Uterus (tissue), 4 donors: Measurements from ENCODE around the gene ACTA1. TPM values are rescaled to one million over a fixed set of nuclear protein-coding genes. Genes with fewer than 3 reads are reported as not detected.
"Not testable (repeated sequence)": the region's sequence is repeated elsewhere in the genome, so short reads cannot be mapped to it uniquely, and the experiment has no call there.

Experiments
- DNase-seq, 2 donors: peaks; one replicate each; pipeline ENCODE4 v3.0.0-alpha.2; 2019 to 2020
- H3K27ac ChIP-seq, 2 donors: fragments of 200-600 bp; sonication (generic); 1 replicate in 1 of 2; 2 replicates in 1 of 2; pipeline ENCODE4 v1.5.1; 2016 to 2018
- H3K27me3 ChIP-seq, 2 donors: fragments of 200-600 bp; sonication (generic); one replicate each; pipeline ENCODE4 v1.5.1; 2018 to 2019; ENCODE audit warnings: control low read depth in 1 of 2
- H3K36me3 ChIP-seq, 2 donors: fragments of 200-600 bp; sonication (generic); one replicate each; pipeline ENCODE4 v1.5.1; 2019; ENCODE audit warnings: control low read depth in 1 of 2
- H3K4me1 ChIP-seq, 2 donors: fragments of 200-600 bp; sonication (generic); one replicate each; pipeline ENCODE4 v1.5.1; 2018 to 2019; ENCODE audit warnings: control low read depth in 1 of 2
- H3K4me3 ChIP-seq, 2 donors: fragments of 200-600 bp; sonication (generic); 1 replicate in 1 of 2; 2 replicates in 1 of 2; pipeline ENCODE4 v1.5.1; 2018 to 2019; ENCODE audit warnings: mild to moderate bottlenecking in 1 of 2
- H3K9me3 ChIP-seq, 2 donors: fragments of 200-600 bp; sonication (generic); one replicate each; pipeline ENCODE4 v1.5.1; 2019; ENCODE audit warnings: control low read depth in 1 of 2
- POLR2A ChIP-seq, 2 donors: fragments of 450-650 bp; IDR thresholded peaks; one replicate each; pipeline ENCODE4 v1.6.1; 2016; ENCODE audit warnings: antibody characterized with exemption in 2 of 2, mild to moderate bottlenecking in 1 of 2, moderate library complexity in 1 of 2
- intact Hi-C: fragments of 100-400 bp; cut with DNase I; formaldehyde crosslinking; loops from one replicate; pipeline ENCODE4 v1.15.1; 2023; ENCODE audit warnings: low total_unique reads
- total RNA-seq, 4 donors: library from RNA; depleted of rRNA in 3 of 4; stranded (reverse); fragments of >200 nt in 3 of 4; gene quantifications; one replicate each; pipeline versions ENCODE4 v1.1.0 to v1.2.4, GENCODE V29; 2014 to 2023
- TF ChIP-seq, protein P1 (sequence below), 4 experiments: fragments of 200-600 bp in 2 of 4; fragments of 450-650 bp in 2 of 4; sonication (generic) in 2 of 4; IDR thresholded peaks; one replicate each; pipeline ENCODE4 v1.5.1; 2016 to 2019; ENCODE audit warnings: antibody characterized with exemption in 4 of 4, mild to moderate bottlenecking in 2 of 4, moderate library complexity in 1 of 4
- donor health status: DM: yes; HTN: yes; CAD: no.

ACTA1 gene
- total RNA-seq, 4 donors from 2014 or later: 4.2 TPM; not detected in 3

DNA sequence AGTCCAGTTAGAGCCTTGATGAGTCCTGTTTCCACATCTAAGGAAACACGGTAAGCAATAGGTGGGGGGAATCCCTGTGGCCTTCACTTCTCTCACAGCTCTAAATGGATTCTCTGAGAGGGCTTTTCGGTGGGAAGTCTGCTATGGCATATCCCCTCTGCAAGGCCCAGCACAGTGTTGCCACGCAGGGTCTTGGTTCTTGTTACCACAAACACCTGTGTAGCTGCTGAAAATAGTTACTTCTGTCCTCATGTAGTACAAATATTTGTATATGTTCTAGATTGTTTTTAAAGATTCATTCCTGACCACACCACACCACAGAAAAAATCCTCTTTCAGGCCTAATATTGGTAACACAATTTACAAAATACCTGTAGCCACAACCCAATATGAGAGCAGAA is 5.6 kb downstream of the ACTA1 start:
- H3K9me3 ChIP-seq: peaks cover 0 to 6% of the 10 kb centered on the region in 2 donors
- no peak for DNase-seq
- H3K27me3 ChIP-seq: peaks cover 30 to 44% of the 10 kb centered on the region in 2 donors
- H3K4me1 ChIP-seq: peaks cover 0 to 6% of the 10 kb centered on the region in 2 donors
- H3K36me3 ChIP-seq: no peaks in the 10 kb centered on the region
- H3K27ac ChIP-seq: no peak overlapping the region
- TF ChIP-seq, protein P1, sequence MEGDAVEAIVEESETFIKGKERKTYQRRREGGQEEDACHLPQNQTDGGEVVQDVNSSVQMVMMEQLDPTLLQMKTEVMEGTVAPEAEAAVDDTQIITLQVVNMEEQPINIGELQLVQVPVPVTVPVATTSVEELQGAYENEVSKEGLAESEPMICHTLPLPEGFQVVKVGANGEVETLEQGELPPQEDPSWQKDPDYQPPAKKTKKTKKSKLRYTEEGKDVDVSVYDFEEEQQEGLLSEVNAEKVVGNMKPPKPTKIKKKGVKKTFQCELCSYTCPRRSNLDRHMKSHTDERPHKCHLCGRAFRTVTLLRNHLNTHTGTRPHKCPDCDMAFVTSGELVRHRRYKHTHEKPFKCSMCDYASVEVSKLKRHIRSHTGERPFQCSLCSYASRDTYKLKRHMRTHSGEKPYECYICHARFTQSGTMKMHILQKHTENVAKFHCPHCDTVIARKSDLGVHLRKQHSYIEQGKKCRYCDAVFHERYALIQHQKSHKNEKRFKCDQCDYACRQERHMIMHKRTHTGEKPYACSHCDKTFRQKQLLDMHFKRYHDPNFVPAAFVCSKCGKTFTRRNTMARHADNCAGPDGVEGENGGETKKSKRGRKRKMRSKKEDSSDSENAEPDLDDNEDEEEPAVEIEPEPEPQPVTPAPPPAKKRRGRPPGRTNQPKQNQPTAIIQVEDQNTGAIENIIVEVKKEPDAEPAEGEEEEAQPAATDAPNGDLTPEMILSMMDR (IDR thresholded peaks at IDR 0.05): no peak
- TF ChIP-seq POLR2A (IDR thresholded peaks at IDR 0.05): no peak
- H3K4me3 ChIP-seq: no peak overlapping the region
- intact Hi-C loops: no loop called here

DNA sequence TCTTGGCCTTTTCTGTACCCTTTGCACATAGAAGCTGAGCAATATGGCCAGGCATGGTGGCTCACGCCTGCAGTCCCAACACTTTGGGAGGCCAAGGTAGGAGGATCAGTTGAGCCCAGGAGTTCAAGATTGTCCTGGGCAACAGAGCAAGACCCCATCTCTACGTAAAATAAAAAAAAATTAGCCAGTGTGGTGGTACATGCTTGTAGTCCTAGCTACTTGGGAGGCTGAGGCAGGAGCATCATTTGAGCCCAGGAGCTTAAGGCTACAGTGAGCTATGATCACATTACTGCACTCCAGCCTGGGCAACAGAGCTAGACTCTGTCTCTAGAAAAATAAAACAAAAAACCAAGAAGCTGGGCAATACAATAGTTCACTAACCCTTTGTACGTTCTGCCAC is 6.3 kb downstream of the ACTA1 start:
- H3K27me3 ChIP-seq: peaks cover 23 to 37% of the 10 kb centered on the region in 2 donors

DNA sequence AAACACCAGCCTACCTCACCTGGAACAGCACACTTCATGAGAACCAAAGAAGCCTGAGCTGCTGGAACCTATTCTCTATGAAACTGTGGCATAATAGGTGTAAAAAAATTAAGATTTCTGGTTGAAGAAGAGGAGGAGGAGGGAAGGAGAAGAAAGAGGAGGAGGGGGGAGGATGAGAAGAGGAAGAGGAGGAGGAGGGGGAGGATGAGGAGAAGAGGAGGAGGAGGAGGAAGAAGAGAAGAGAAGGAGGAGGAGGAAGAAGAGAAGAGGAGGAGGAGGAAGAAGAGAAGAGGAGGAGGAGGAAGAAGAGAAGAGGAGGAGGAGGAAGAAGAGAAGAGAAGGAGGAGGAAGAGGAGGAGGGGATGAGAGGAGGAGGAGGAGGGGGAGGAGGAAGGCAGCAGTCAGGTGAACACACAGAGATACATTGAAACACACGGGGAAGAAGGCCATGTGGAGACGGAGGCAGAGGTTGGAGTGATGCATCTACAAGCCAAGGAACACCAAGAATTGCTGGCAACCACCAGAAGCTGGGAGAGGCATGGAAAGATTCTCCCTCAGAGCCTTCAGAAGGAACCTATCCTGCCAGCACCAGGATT is 8.2 kb downstream of the ACTA1 start:
- H3K36me3 ChIP-seq: no peaks in the 10 kb centered on the region
- H3K4me3 ChIP-seq: no peak overlapping the region
- H3K9me3 ChIP-seq: peaks cover 0 to 6% of the 10 kb centered on the region in 2 donors
- H3K27ac ChIP-seq: no peak overlapping the region
- TF ChIP-seq, protein P1 (IDR thresholded peaks at IDR 0.05): no peak
- TF ChIP-seq POLR2A (IDR thresholded peaks at IDR 0.05): no peak
- intact Hi-C loops: no loop called here
- H3K4me1 ChIP-seq: no peaks in the 10 kb centered on the region
- no peak for DNase-seq
- peaks cover 5 to 18% of the 10 kb centered on the region in 2 donors for H3K27me3 ChIP-seq

More for the DNA sequence above, 6.3 kb downstream of the ACTA1 start:
- Histone ChIP-seq H3K9me3 (peaks cover 0 to 6% of the 10 kb centered on the region in 2 donors), H3K36me3 (no peaks in the 10 kb centered on the region), H3K27ac (no peak overlapping the region), H3K4me3 (no peak overlapping the region), H3K4me1 (peaks cover 0 to 6% of the 10 kb centered on the region in 2 donors)
- no peak for TF ChIP-seq POLR2A (IDR thresholded peaks at IDR 0.05)
- TF ChIP-seq, protein P1 (IDR thresholded peaks at IDR 0.05): no peak
- intact Hi-C loops: no loop called here
- DNase-seq: no peak

GRCh38 chr1:229420765-229421164 is 13.1 kb downstream of the ACTA1 start:
- Histone ChIP-seq H3K36me3 (no peaks in the 10 kb centered on the region), H3K4me3 (no peak overlapping the region), H3K27me3 (no peaks in the 10 kb centered on the region), H3K9me3 (peaks cover 0 to 6% of the 10 kb centered on the region in 2 donors), H3K27ac (no peak overlapping the region), H3K4me1 (no peaks in the 10 kb centered on the region)
- no peak for DNase-seq
- intact Hi-C loops: no loop called here
- TF ChIP-seq POLR2A (IDR thresholded peaks at IDR 0.05): no peak
- TF ChIP-seq, protein P1 (IDR thresholded peaks at IDR 0.05): no peak

GRCh38 chr1:229420224-229420623 is 13.7 kb downstream of the ACTA1 start:
- H3K9me3 ChIP-seq: peaks cover 0 to 6% of the 10 kb centered on the region in 2 donors
- DNase-seq: no peak
- TF ChIP-seq, protein P1 (IDR thresholded peaks at IDR 0.05): no peak
- no peak for TF ChIP-seq POLR2A (IDR thresholded peaks at IDR 0.05)
- intact Hi-C loops: no loop called here
- no peak overlapping the region for H3K4me3 ChIP-seq
- H3K36me3 ChIP-seq: no peaks in the 10 kb centered on the region
- no peaks in the 10 kb centered on the region for H3K27me3 ChIP-seq
- H3K27ac ChIP-seq: no peak overlapping the region
- no peaks in the 10 kb centered on the region for H3K4me1 ChIP-seq

- H3K9me3 ChIP-seq, H3K27me3 ChIP-seq, H3K27ac ChIP-seq, H3K4me1 ChIP-seq, intact Hi-C loops, H3K36me3 ChIP-seq, H3K4me3 ChIP-seq, DNase-seq: not testable (repeated sequence)
Measured at GRCh38 chr1:229418586-229418985, 15.3 kb downstream of the ACTA1 start.

DNA sequence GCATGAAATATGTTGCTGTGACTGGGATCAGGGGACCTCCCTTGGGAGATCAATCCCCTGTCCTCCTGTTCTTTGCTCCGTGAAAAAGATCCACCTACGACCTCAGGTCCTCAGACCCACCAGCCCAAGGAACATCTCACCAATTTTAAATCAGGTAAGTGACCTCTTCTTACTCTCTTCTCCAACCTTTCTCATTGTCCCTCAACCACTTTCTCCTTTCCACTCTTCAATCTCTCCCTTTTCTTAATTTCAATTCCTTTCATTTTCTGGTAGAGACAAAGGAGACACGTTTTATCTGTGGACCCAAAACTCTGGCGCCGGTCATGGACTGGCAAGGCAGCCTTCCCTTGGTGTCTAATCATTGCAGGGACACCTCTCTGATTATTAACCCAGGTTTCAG is 21.1 kb downstream of the ACTA1 start:
- H3K27ac ChIP-seq, H3K9me3 ChIP-seq, H3K4me1 ChIP-seq, H3K36me3 ChIP-seq, DNase-seq, H3K4me3 ChIP-seq, H3K27me3 ChIP-seq, intact Hi-C loops: not testable (repeated sequence)
